GM23248 (cell line): ENCODE results near the gene TRIM63. TPM values are rescaled to one million over a fixed set of nuclear protein-coding genes. Genes with fewer than 3 reads are reported as not detected.

Experiments
- DNase-seq: peaks from one replicate; pipeline ENCODE4 v3.0.0-alpha.2; 2015
- H2AFZ ChIP-seq: fragments of 200-600 bp; sonication (generic); 2 replicates; pipeline ENCODE4 v1.6.1; 2016; ENCODE audit warnings: antibody characterized with exemption
- H3F3A ChIP-seq: fragments of 200-600 bp; sonication (generic); 2 replicates; pipeline ENCODE4 v1.6.1; 2016; ENCODE audit warnings: mild to moderate bottlenecking, antibody characterized with exemption, mixed run types; ENCODE audit not compliant: insufficient read depth
- H3K27ac ChIP-seq: fragments of 200-600 bp; sonication (generic); 2 replicates; pipeline ENCODE4 v1.5.1; 2016; ENCODE audit warnings: mild to moderate bottlenecking
- H3K27me3 ChIP-seq: fragments of 200-600 bp; sonication (generic); replicated peaks from 2 replicates; pipeline ENCODE4 v1.6.1; 2016; ENCODE audit warnings: mild to moderate bottlenecking; ENCODE audit not compliant: insufficient read depth
- H3K36me3 ChIP-seq: fragments of 200-600 bp; sonication (generic); 2 replicates; pipeline ENCODE4 v1.6.1; 2016; ENCODE audit warnings: low read depth, mild to moderate bottlenecking
- H3K4me1 ChIP-seq: fragments of 200-600 bp; sonication (generic); 2 replicates; pipeline ENCODE4 v1.6.1; 2016; ENCODE audit warnings: mild to moderate bottlenecking; ENCODE audit not compliant: insufficient read depth
- H3K4me2 ChIP-seq: fragments of 200-600 bp; sonication (generic); one replicate; pipeline ENCODE4 v1.6.1; 2016; ENCODE audit warnings: mild to moderate bottlenecking; ENCODE audit not compliant: unreplicated experiment
- H3K4me3 ChIP-seq: fragments of 200-600 bp; sonication (generic); 2 replicates; pipeline ENCODE4 v1.5.1; 2016; ENCODE audit warnings: mild to moderate bottlenecking
- H3K79me2 ChIP-seq: fragments of 200-600 bp; sonication (generic); 2 replicates; pipeline ENCODE4 v1.6.1; 2016; ENCODE audit warnings: mild to moderate bottlenecking; ENCODE audit not compliant: insufficient read depth
- H3K9ac ChIP-seq: fragments of 200-600 bp; sonication (generic); 2 replicates; pipeline ENCODE4 v1.6.1; 2016; ENCODE audit warnings: mild to moderate bottlenecking
- H3K9me2 ChIP-seq: fragments of 200-600 bp; sonication (generic); 2 replicates; pipeline ENCODE4 v1.6.1; 2016; ENCODE audit warnings: mixed run types, mild to moderate bottlenecking, moderate library complexity; ENCODE audit not compliant: insufficient read depth
- H3K9me3 ChIP-seq: fragments of 200-600 bp; sonication (generic); one replicate; pipeline ENCODE4 v1.6.1; 2017; ENCODE audit warnings: low read depth
- H4K20me1 ChIP-seq: fragments of 200-600 bp; sonication (generic); 2 replicates; pipeline ENCODE4 v1.6.0; 2016; ENCODE audit not compliant: insufficient read depth
- EZH2 ChIP-seq: fragments of 200-600 bp; sonication (generic); IDR thresholded peaks from 2 replicates; pipeline ENCODE4 v1.6.1; 2018; ENCODE audit warnings: antibody characterized with exemption, mild to moderate bottlenecking; ENCODE audit not compliant: insufficient read depth, poor library complexity, severe bottlenecking
- EZH2phosphoT487 ChIP-seq: fragments of 200-600 bp; sonication (generic); IDR thresholded peaks from 2 replicates; pipeline ENCODE4 v1.6.1; 2018; ENCODE audit warnings: antibody characterized with exemption, moderate library complexity, mild to moderate bottlenecking, low read depth; ENCODE audit not compliant: insufficient read depth
- whole genome bisulfite sequencing, 2 experiments: methylation state at CpG; one replicate each; pipeline ENCODE4 v1.1.6; 2015 to 2017; ENCODE audit warnings: low lambda C conversion rate in 2 of 2, low coverage in 1 of 2; ENCODE audit errors: missing lambda C conversion rate in 2 of 2; 5-methylcytosine and 5-hydroxymethylcytosine counted together
- in situ Hi-C: fragments of 300-500 bp; cut with MboI; formaldehyde crosslinking; loops from 2 replicates; pipeline ENCODE4 v1.15.0; 2020
- polyA plus RNA-seq: library from polyadenylated mRNA; unstranded; fragments of >200 nt; fragmentation: Nextera tagmentation; extraction: Ambion mirVana; gene quantifications from 2 replicates; pipeline ENCODE4 v1.2.1, GENCODE V29; 2016
- total RNA-seq: library from RNA; depleted of rRNA; stranded (reverse); fragments of >200 nt; shearing (Covaris generic); gene quantifications from 2 replicates; pipeline ENCODE4 v1.2.3, GENCODE V29; 2014

The TRIM63 gene
- total and polyA plus RNA-seq, 2 experiments from 2014 or later = not detected

- Histone ChIP-seq H3K4me3 (no peak overlapping the region), H2AFZ (no peak overlapping the region), H3F3A (no peaks in the 10 kb centered on the region), H3K27me3 (peaks cover 11% of the 10 kb centered on the region), H4K20me1 (no peaks in the 10 kb centered on the region), H3K4me1 (no peaks in the 10 kb centered on the region), H3K27ac (no peak overlapping the region), H3K36me3 (no peaks in the 10 kb centered on the region), H3K4me2 (no peak overlapping the region), H3K9me3 (no peaks in the 10 kb centered on the region), H3K79me2 (no peaks in the 10 kb centered on the region), H3K9me2 (no peaks in the 10 kb centered on the region), H3K9ac (no peak overlapping the region)
- no peak for TF ChIP-seq EZH2
- no peak for TF ChIP-seq EZH2phosphoT487
- 33 to 40% methylated on average over 7 of the region's 7 CpGs for WGBS, 2 experiments
- in situ Hi-C loops = no loop called here
- no peak for DNase-seq
Observed at GRCh38 chr1:26079178-26079563, 11.7 kb upstream of the TRIM63 start.

- no peak for DNase-seq
- 72 to 77% methylated on average over 8 of the region's 8 CpGs for WGBS, 2 experiments
- Histone ChIP-seq H3K36me3 (no peaks in the 10 kb centered on the region), H3K27ac (no peak overlapping the region), H3K4me3 (no peak overlapping the region), H3K9ac (no peak overlapping the region), H2AFZ (no peak overlapping the region), H3F3A (no peaks in the 10 kb centered on the region), H3K4me1 (no peaks in the 10 kb centered on the region), H3K79me2 (no peaks in the 10 kb centered on the region), H3K9me3 (no peaks in the 10 kb centered on the region), H3K27me3 (peaks cover 16% of the 10 kb centered on the region), H3K4me2 (no peak overlapping the region), H3K9me2 (no peaks in the 10 kb centered on the region), H4K20me1 (no peaks in the 10 kb centered on the region)
- in situ Hi-C loops = no loop called here
- TF ChIP-seq EZH2phosphoT487 (no peak), EZH2 (no peak)
Observed at GRCh38 chr1:26078286-26079177, 11.1 kb upstream of the TRIM63 start.

- no peaks in the 10 kb centered on the region for H3K9me2 ChIP-seq
- no peaks in the 10 kb centered on the region for H3K79me2 ChIP-seq
- H3K4me3 ChIP-seq = no peak overlapping the region
- no peaks in the 10 kb centered on the region for H3K36me3 ChIP-seq
- H3K9ac ChIP-seq = no peak overlapping the region
- no peaks in the 10 kb centered on the region for H3F3A ChIP-seq
- no peak for DNase-seq
- TF ChIP-seq EZH2 = no peak
- TF ChIP-seq EZH2phosphoT487 = no peak
- 97 to 100% methylated on average over 1 of the region's 1 CpG for WGBS, 2 experiments
- peaks cover 27% of the 10 kb centered on the region for H3K27me3 ChIP-seq
- H3K27ac ChIP-seq = no peak overlapping the region
- no peaks in the 10 kb centered on the region for H3K9me3 ChIP-seq
- H2AFZ ChIP-seq = no peak overlapping the region
- H3K4me1 ChIP-seq = no peaks in the 10 kb centered on the region
- in situ Hi-C loops = no loop called here
- no peak overlapping the region for H3K4me2 ChIP-seq
- no peaks in the 10 kb centered on the region for H4K20me1 ChIP-seq
Observed at GRCh38 chr1:26077524-26077923, 10.1 kb upstream of the TRIM63 start.

GRCh38 chr1:26075421-26076144, 8.2 kb upstream of the TRIM63 start:
- in situ Hi-C loops = no loop called here
- H2AFZ ChIP-seq = no peak overlapping the region
- H3F3A ChIP-seq = no peaks in the 10 kb centered on the region
- H3K4me2 ChIP-seq = no peak overlapping the region
- no peaks in the 10 kb centered on the region for H3K9me3 ChIP-seq
- H4K20me1 ChIP-seq = no peaks in the 10 kb centered on the region
- H3K36me3 ChIP-seq = no peaks in the 10 kb centered on the region
- no peak overlapping the region for H3K27ac ChIP-seq
- H3K27me3 ChIP-seq = peaks cover 35% of the 10 kb centered on the region
- no peak overlapping the region for H3K4me3 ChIP-seq
- H3K9me2 ChIP-seq = no peaks in the 10 kb centered on the region
- no peak for DNase-seq
- 70 to 83% methylated on average over 3 of the region's 3 CpGs for WGBS, 2 experiments
- H3K4me1 ChIP-seq = no peaks in the 10 kb centered on the region
- no peak overlapping the region for H3K9ac ChIP-seq
- TF ChIP-seq EZH2 (no peak), EZH2phosphoT487 (no peak)
- no peaks in the 10 kb centered on the region for H3K79me2 ChIP-seq
